Right forelimb (tissue), 1 donor: ENCODE measurements around the gene IL1RN.

Experiments
- DNase-seq: peaks from one replicate; pipeline ENCODE4 v3.0.0-alpha.2; 2018

Gene IL1RN

GRCh38 chr2:113129519-113130078 is 2.2 kb downstream of the IL1RN start:
- DNase-seq, result no peak

- no peak for DNase-seq
These were observed 4.2 kb downstream of the IL1RN start for GRCh38 chr2:113131352-113132185.

- no peak for DNase-seq
These were observed 5.1 kb downstream of the IL1RN start for GRCh38 chr2:113132414-113133021.

- no peak for DNase-seq
These were observed 6.6 kb downstream of the IL1RN start for GRCh38 chr2:113133704-113134598.

- no peak for DNase-seq
These were observed 7.3 kb downstream of the IL1RN start for GRCh38 chr2:113134717-113135116.

- DNase-seq, result no peak
These were observed 7.9 kb downstream of the IL1RN start for GRCh38 chr2:113135317-113135716.

- DNase-seq, result no peak
These were observed 9.7 kb downstream of the IL1RN start for GRCh38 chr2:113136828-113137775.

GRCh38 chr2:113137827-113138226 is 10.4 kb downstream of the IL1RN start:
- no peak for DNase-seq

- DNase-seq, result no peak
These were observed 11.3 kb downstream of the IL1RN start for GRCh38 chr2:113138428-113139322.

- DNase-seq, result no peak
These were observed 14.1 kb downstream of the IL1RN start for GRCh38 chr2:113141451-113141850.

- no peak for DNase-seq
These were observed 14.9 kb downstream of the IL1RN start for GRCh38 chr2:113142290-113142689.

GRCh38 chr2:113144259-113144658 is 16.9 kb downstream of the IL1RN start:
- no peak for DNase-seq

- DNase-seq, result no peak
These were observed 21.5 kb downstream of the IL1RN start for GRCh38 chr2:113148606-113149552.

GRCh38 chr2:113149553-113150257 is 22.3 kb downstream of the IL1RN start:
- no peak for DNase-seq

- DNase-seq, result no peak
These were observed 22.8 kb downstream of the IL1RN start for GRCh38 chr2:113150258-113150601.

- no peak for DNase-seq
These were observed 27.9 kb downstream of the IL1RN start for GRCh38 chr2:113155331-113155730.

GRCh38 chr2:113156278-113157117 is 29.1 kb downstream of the IL1RN start:
- DNase-seq, result no peak
